SK-N-SH treated with all-trans-retinoic acid at 6 μM for 48 hours (cell line): ENCODE data around the gene AGAP1.

Source experiments
- ARNTL ChIP-seq: fragments of 450-650 bp; formaldehyde crosslinking; IDR thresholded peaks from 2 replicates; pipeline ENCODE4 v1.5.0; 2020; ENCODE audit warnings: low read depth, mild to moderate bottlenecking, moderate library complexity, borderline replicate concordance
- BACH2 ChIP-seq: fragments of 250-450 bp; sonication (Bioruptor Pico); IDR thresholded peaks from 2 replicates; pipeline ENCODE4 v1.9.0; 2021; ENCODE audit warnings: mild to moderate bottlenecking, borderline replicate concordance
- ISL1 ChIP-seq: fragments of 250-450 bp; sonication (Bioruptor Pico); IDR thresholded peaks from 2 replicates; pipeline ENCODE4 v2.1.2; 2022; ENCODE audit warnings: mild to moderate bottlenecking, moderate library complexity
- OSR1 ChIP-seq: fragments of 250-450 bp; sonication (Bioruptor Pico); IDR thresholded peaks from 2 replicates; pipeline ENCODE4 v1.8.0; 2022; ENCODE audit warnings: moderate library complexity, mild to moderate bottlenecking, inconsistent platforms
- ZC3H10 ChIP-seq: fragments of 250-450 bp; sonication (Bioruptor Pico); IDR thresholded peaks from 2 replicates; pipeline ENCODE4 v1.5.1; 2021; ENCODE audit warnings: mild to moderate bottlenecking, moderate library complexity
- TF ChIP-seq, protein P1 (sequence below): fragments of 250-450 bp; sonication (Bioruptor Pico); IDR thresholded peaks from 2 replicates; pipeline ENCODE4 v1.5.0; 2020; ENCODE audit warnings: mild to moderate bottlenecking, moderate library complexity
- TF ChIP-seq, protein P2 (sequence below): fragments of 250-450 bp; sonication (Bioruptor Pico); IDR thresholded peaks from 2 replicates; pipeline ENCODE4 v1.8.0; 2020; ENCODE audit warnings: mild to moderate bottlenecking, moderate library complexity, borderline replicate concordance
- TF ChIP-seq, protein P3 (sequence below): fragments of 250-450 bp; sonication (Bioruptor Pico); IDR thresholded peaks from 2 replicates; pipeline ENCODE4 v1.5.1; 2020; ENCODE audit warnings: low read depth, mild to moderate bottlenecking, moderate library complexity

DNA sequence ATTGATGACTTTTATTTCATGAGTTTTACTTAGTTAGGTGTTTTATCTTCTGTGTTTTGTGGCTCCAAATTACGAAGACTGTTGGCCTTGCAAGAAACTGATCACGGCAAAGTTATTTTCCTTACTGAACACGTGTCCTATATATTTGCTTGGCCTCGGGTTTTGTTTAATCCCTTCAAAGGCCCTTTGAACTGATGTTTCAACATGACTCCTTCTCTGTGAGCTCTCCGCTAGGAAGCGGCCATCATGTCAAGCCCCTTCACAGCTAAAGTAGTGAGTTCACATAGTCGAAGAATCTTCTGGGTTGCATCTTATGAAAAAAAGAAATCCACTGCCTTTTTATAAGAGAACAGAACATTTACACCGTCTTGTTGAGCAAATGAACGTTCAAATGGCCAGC, 515.0 kb downstream of the AGAP1 start:
- TF ChIP-seq, protein P1, sequence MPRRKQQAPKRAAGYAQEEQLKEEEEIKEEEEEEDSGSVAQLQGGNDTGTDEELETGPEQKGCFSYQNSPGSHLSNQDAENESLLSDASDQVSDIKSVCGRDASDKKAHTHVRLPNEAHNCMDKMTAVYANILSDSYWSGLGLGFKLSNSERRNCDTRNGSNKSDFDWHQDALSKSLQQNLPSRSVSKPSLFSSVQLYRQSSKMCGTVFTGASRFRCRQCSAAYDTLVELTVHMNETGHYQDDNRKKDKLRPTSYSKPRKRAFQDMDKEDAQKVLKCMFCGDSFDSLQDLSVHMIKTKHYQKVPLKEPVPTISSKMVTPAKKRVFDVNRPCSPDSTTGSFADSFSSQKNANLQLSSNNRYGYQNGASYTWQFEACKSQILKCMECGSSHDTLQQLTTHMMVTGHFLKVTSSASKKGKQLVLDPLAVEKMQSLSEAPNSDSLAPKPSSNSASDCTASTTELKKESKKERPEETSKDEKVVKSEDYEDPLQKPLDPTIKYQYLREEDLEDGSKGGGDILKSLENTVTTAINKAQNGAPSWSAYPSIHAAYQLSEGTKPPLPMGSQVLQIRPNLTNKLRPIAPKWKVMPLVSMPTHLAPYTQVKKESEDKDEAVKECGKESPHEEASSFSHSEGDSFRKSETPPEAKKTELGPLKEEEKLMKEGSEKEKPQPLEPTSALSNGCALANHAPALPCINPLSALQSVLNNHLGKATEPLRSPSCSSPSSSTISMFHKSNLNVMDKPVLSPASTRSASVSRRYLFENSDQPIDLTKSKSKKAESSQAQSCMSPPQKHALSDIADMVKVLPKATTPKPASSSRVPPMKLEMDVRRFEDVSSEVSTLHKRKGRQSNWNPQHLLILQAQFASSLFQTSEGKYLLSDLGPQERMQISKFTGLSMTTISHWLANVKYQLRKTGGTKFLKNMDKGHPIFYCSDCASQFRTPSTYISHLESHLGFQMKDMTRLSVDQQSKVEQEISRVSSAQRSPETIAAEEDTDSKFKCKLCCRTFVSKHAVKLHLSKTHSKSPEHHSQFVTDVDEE (CRISPR knock-in tag): no peak
- TF ChIP-seq ZC3H10 (CRISPR knock-in tag) (no peak), ISL1 (CRISPR knock-in tag) (no peak), ARNTL (CRISPR knock-in tag) (no peak), OSR1 (CRISPR knock-in tag) (no peak), BACH2 (CRISPR knock-in tag) (no peak)
- TF ChIP-seq, protein P2, sequence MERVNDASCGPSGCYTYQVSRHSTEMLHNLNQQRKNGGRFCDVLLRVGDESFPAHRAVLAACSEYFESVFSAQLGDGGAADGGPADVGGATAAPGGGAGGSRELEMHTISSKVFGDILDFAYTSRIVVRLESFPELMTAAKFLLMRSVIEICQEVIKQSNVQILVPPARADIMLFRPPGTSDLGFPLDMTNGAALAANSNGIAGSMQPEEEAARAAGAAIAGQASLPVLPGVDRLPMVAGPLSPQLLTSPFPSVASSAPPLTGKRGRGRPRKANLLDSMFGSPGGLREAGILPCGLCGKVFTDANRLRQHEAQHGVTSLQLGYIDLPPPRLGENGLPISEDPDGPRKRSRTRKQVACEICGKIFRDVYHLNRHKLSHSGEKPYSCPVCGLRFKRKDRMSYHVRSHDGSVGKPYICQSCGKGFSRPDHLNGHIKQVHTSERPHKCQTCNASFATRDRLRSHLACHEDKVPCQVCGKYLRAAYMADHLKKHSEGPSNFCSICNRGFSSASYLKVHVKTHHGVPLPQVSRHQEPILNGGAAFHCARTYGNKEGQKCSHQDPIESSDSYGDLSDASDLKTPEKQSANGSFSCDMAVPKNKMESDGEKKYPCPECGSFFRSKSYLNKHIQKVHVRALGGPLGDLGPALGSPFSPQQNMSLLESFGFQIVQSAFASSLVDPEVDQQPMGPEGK (CRISPR knock-in tag): no peak
- TF ChIP-seq, protein P3, sequence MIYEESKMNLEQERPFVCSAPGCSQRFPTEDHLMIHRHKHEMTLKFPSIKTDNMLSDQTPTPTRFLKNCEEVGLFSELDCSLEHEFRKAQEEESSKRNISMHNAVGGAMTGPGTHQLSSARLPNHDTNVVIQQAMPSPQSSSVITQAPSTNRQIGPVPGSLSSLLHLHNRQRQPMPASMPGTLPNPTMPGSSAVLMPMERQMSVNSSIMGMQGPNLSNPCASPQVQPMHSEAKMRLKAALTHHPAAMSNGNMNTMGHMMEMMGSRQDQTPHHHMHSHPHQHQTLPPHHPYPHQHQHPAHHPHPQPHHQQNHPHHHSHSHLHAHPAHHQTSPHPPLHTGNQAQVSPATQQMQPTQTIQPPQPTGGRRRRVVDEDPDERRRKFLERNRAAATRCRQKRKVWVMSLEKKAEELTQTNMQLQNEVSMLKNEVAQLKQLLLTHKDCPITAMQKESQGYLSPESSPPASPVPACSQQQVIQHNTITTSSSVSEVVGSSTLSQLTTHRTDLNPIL (CRISPR knock-in tag): no peak
